Suprapubic skin (tissue), 4 donors: ENCODE results near the gene SOX21. TPM values are rescaled to one million over a fixed set of nuclear protein-coding genes. Genes with fewer than 3 reads are reported as not detected.

Source experiments
- DNase-seq, 2 donors: peaks; one replicate each; pipeline ENCODE4 v3.0.0-alpha.2; 2019; ENCODE audit warnings: low spot score in 2 of 2
- H3K27ac ChIP-seq: fragments of 200-600 bp; sonication (generic); one replicate; pipeline ENCODE4 v1.5.1; 2019
- H3K27me3 ChIP-seq: fragments of 200-600 bp; sonication (generic); one replicate; pipeline ENCODE4 v1.5.1; 2019
- H3K36me3 ChIP-seq: fragments of 200-600 bp; sonication (generic); one replicate; pipeline ENCODE4 v1.5.1; 2019
- H3K4me1 ChIP-seq: fragments of 200-600 bp; sonication (generic); one replicate; pipeline ENCODE4 v1.5.1; 2019
- H3K4me3 ChIP-seq: fragments of 200-600 bp; sonication (generic); one replicate; pipeline ENCODE4 v1.5.1; 2019; ENCODE audit warnings: mild to moderate bottlenecking
- H3K9me3 ChIP-seq: fragments of 200-600 bp; sonication (generic); one replicate; pipeline ENCODE4 v1.5.1; 2019
- EP300 ChIP-seq: sonication (generic); formaldehyde crosslinking; IDR thresholded peaks from one replicate; pipeline ENCODE4 v1.6.1; 2017; ENCODE audit warnings: antibody characterized with exemption
- POLR2A ChIP-seq, 2 donors: fragments of 450-650 bp; IDR thresholded peaks; one replicate each; pipeline ENCODE4 v1.6.1; 2017; ENCODE audit warnings: antibody characterized with exemption in 2 of 2, mild to moderate bottlenecking in 2 of 2, moderate library complexity in 2 of 2
- POLR2AphosphoS5 ChIP-seq, 3 donors: sonication (generic); formaldehyde crosslinking; IDR thresholded peaks; one replicate each; pipeline ENCODE4 v1.6.1; 2017; ENCODE audit warnings: antibody characterized with exemption in 3 of 3
- WGBS: methylation state at CpG from one replicate; pipeline ENCODE4 v1.1.5; 2018; 5-methylcytosine and 5-hydroxymethylcytosine counted together
- total RNA-seq, 4 donors: library from RNA; depleted of rRNA; stranded (reverse); fragments of >200 nt; gene quantifications; one replicate each; pipeline ENCODE4 v1.1.0, GENCODE V29; 2016
- TF ChIP-seq, protein P1 (sequence below), 2 donors: fragments of 200-600 bp in 1 of 2; fragments of 450-650 bp in 1 of 2; sonication (generic) in 1 of 2; IDR thresholded peaks; one replicate each; pipeline ENCODE4 v1.5.1; 2016 to 2019; ENCODE audit warnings: antibody characterized with exemption in 2 of 2, mild to moderate bottlenecking in 1 of 2, moderate library complexity in 1 of 2

SOX21 gene
- total RNA-seq, 4 donors from 2014 or later, result 9.8 to 25.1 (median 17.3) TPM

DNA sequence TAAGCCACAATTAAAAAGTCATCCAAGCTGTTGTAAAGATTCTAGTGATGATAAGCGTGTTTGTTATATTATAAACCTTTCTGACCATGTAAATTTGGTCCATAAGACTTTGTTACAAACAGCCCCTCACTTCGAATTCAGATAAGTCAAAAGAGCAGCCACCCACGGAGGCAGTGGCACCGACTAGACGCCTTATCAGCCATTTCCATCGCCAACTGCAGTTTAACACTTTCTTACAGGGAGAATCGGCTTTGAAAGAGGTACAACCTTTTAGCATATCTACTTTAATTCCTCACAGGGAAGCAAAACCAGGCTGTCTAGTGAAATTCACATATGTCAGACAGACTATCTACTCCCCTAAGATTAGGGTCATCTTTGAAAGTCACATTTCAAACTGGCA is 47.5 kb downstream of the SOX21 start:
- H3K27ac ChIP-seq, result no peak overlapping the region
- H3K27me3 ChIP-seq, result no peaks in the 10 kb centered on the region
- no peaks in the 10 kb centered on the region for H3K9me3 ChIP-seq
- DNase-seq, result no peak
- H3K4me1 ChIP-seq, result no peaks in the 10 kb centered on the region
- no peaks in the 10 kb centered on the region for H3K36me3 ChIP-seq
- 52% methylated on average over 7 of the region's 7 CpGs for WGBS
- TF ChIP-seq POLR2AphosphoS5 (IDR thresholded peaks at IDR 0.05), result no peak
- TF ChIP-seq, protein P1, sequence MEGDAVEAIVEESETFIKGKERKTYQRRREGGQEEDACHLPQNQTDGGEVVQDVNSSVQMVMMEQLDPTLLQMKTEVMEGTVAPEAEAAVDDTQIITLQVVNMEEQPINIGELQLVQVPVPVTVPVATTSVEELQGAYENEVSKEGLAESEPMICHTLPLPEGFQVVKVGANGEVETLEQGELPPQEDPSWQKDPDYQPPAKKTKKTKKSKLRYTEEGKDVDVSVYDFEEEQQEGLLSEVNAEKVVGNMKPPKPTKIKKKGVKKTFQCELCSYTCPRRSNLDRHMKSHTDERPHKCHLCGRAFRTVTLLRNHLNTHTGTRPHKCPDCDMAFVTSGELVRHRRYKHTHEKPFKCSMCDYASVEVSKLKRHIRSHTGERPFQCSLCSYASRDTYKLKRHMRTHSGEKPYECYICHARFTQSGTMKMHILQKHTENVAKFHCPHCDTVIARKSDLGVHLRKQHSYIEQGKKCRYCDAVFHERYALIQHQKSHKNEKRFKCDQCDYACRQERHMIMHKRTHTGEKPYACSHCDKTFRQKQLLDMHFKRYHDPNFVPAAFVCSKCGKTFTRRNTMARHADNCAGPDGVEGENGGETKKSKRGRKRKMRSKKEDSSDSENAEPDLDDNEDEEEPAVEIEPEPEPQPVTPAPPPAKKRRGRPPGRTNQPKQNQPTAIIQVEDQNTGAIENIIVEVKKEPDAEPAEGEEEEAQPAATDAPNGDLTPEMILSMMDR (IDR thresholded peaks at IDR 0.05), result no peak
- no peak for TF ChIP-seq EP300
- TF ChIP-seq POLR2A (IDR thresholded peaks at IDR 0.05), result no peak
- no peak overlapping the region for H3K4me3 ChIP-seq

DNA sequence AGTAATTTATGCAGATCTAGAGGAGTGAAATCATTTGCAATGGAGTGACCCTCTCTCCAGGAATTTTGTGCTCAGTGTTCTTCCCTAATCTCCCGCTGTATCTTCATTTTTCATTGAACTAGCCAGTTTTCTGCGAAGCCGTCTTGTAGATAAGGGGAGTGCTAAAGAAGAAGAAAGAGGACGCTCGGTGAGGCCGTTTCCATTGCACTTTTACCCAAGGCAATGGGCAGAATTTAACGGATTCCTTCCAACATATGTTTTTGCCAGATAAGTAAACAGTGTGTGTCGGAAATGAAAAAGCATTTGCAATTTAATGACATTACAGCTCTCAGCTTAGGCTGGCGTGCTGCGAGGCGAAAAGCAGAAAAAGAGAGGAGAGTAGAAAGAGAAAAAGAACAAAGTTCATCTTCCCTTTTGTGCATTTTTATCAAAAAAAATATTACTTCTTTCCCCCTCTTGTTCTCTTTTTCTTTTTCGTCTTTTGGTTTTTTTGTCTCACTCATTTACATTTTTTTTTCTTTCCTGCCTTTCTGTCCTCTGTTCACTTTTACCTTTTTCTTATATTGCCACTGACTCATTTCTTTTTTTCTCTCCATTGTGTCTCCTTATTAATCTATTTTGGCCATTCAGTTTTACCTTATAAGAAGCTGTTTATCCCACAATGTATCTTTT is 49.9 kb downstream of the SOX21 start:
- no peak for DNase-seq
- Histone ChIP-seq H3K9me3 (no peaks in the 10 kb centered on the region), H3K36me3 (no peaks in the 10 kb centered on the region), H3K4me3 (no peak overlapping the region), H3K27me3 (no peaks in the 10 kb centered on the region), H3K4me1 (no peaks in the 10 kb centered on the region), H3K27ac (no peak overlapping the region)
- 59% methylated on average over 12 of the region's 12 CpGs for WGBS
- no peak for TF ChIP-seq EP300
- TF ChIP-seq, protein P1 (IDR thresholded peaks at IDR 0.05), result no peak
- TF ChIP-seq POLR2AphosphoS5 (IDR thresholded peaks at IDR 0.05), result no peak

DNA sequence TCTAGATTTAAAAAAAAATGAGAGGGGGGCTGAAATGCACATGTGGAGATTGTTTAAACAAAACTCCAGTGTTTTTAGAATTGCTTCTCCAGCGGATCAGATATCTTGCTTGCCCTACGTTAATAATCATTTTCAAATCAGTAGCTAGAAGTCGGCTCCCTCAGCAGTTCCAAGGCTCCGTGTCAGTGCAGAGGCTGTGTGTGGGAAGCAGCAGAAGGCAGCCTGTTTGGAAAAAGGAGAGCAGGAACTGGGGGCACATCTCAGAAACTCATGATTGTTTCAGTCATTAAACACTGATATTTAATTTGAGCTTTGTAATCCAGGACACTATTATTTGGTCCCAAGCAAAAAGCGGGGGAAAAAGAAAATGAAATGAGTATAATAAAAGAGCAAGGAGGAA is 50.9 kb downstream of the SOX21 start:
- Histone ChIP-seq H3K9me3 (no peaks in the 10 kb centered on the region), H3K36me3 (no peaks in the 10 kb centered on the region), H3K27me3 (no peaks in the 10 kb centered on the region), H3K4me1 (no peaks in the 10 kb centered on the region), H3K4me3 (no peak overlapping the region), H3K27ac (no peak overlapping the region)
- DNase-seq, result no peak
- 73% methylated on average over 5 of the region's 5 CpGs for WGBS
- no peak for TF ChIP-seq POLR2A (IDR thresholded peaks at IDR 0.05)
- no peak for TF ChIP-seq POLR2AphosphoS5 (IDR thresholded peaks at IDR 0.05)
- no peak for TF ChIP-seq EP300
- TF ChIP-seq, protein P1 (IDR thresholded peaks at IDR 0.05), result no peak

DNA sequence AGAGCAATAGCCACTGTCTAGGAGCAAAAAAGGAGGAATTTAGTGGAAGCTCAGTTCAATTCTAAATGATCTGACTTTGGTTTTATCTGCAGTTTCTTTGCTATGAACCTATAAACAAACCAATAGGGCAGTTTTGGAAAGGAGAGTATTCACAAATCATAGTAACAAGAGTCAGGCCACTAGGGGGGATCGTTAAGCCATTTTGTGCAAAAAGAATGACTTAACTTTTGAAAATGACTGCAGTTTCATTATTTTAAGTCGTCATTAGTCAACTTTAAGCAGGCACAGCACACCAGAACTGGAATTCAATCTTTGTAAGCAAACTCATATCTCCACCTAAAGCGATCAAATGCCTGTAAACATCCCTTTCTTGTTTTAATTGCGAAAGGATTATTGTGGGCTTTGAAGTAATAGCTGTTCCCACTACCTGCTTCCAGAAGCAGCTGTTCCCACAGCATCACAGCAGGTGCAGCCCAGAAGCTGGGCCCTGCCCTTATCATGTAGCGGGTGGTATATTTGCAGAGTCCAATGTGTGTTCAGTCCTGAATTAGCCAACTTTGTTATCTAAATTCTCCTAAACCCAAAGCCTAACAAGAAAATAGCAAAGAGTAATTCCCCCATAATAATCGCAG is 51.5 kb downstream of the SOX21 start:
- TF ChIP-seq, protein P1 (IDR thresholded peaks at IDR 0.05), result no peak
- TF ChIP-seq POLR2AphosphoS5 (IDR thresholded peaks at IDR 0.05) (no peak), POLR2A (IDR thresholded peaks at IDR 0.05) (no peak), EP300 (no peak)
- Histone ChIP-seq H3K27ac (no peak overlapping the region), H3K4me3 (no peak overlapping the region), H3K9me3 (no peaks in the 10 kb centered on the region), H3K27me3 (no peaks in the 10 kb centered on the region), H3K4me1 (no peaks in the 10 kb centered on the region), H3K36me3 (no peaks in the 10 kb centered on the region)
- 59% methylated on average over 6 of the region's 6 CpGs for WGBS
- DNase-seq, result no peak

Other genes with a start within 250 kb of the SOX21 start
- 100 to 1,000 TPM in 1 of 4 donors, 10 to 100 TPM in 3; 39.4 to 122 (median 81.7) TPM for gene DCT, start 232.9 kb downstream of the SOX21 start, total RNA-seq
- 1 to 10 TPM; 7.4 to 9.3 (median 8.0) TPM for gene TGDS, start 116.4 kb downstream of the SOX21 start, total RNA-seq
- 1 to 10 TPM; 2.0 to 4.2 (median 2.8) TPM for gene GPR180, start 110.7 kb downstream of the SOX21 start, total RNA-seq